ENCODE measurements around the gene CDKN2D. TPM values are rescaled to one million over a fixed set of nuclear protein-coding genes. Genes with fewer than 3 reads are reported as not detected.

The CDKN2D gene
- total and polyA plus RNA-seq, 2 of the 8 experiments (the other 6 are each of a cell fraction or from before 2014, with no cell fraction given): 3.0 to 4.0 TPM

GRCh38 chr19:10566658-10567410 is 1.9 kb downstream of the CDKN2D start:
- Histone ChIP-seq H3K23me2 (ENCODE audit: low read depth, low read length) (peaks cover 18% of the 10 kb centered on the region), H3K4me1 (replicated peaks in 1 of 4; ENCODE audit: control insufficient read depth in 3 of 4, insufficient read depth in 4 of 4, low read length in 3 of 4) (peaks cover 0 to 19% (median 9%) of the 10 kb centered on the region in 4 experiments; a peak in 6 of 7 replicates), H3K4ac (replicated peaks; ENCODE audit: insufficient read length, low read depth, low read length) (no peak overlapping the region), H2BK120ac (replicated peaks; ENCODE audit: low read depth, low read length) (no peak overlapping the region), H2AK5ac (ENCODE audit: low read depth, low read length) (peak overlapping the region; percentile 26; the same call in 1 of the 2 replicates), H4K20me1 (replicated peaks in 1 of 2; ENCODE audit: control insufficient read depth in 1 of 2, insufficient read depth in 2 of 2, low read length in 2 of 2) (peaks cover 0 to 4% of the 10 kb centered on the region in 2 experiments), H3K4me2 (ENCODE audit: insufficient read depth in 1 of 2, low read depth in 2 of 2, low read length in 2 of 2) (peak overlapping the region in 1 of 2 experiments; percentile 80; a peak in 1 of 4 replicates), H4K91ac (replicated peaks; ENCODE audit: insufficient read length, low read length) (no peak overlapping the region), H3K9me3 (ENCODE audit: insufficient read depth in 2 of 2, low read depth in 1 of 2, low read length in 1 of 2) (no peaks in the 10 kb centered on the region), H4K5ac (ENCODE audit: insufficient read length, low read depth, low read length) (no peak overlapping the region), H3K4me3 (ENCODE audit: extremely low read depth in 1 of 4, insufficient read depth in 2 of 4, low read depth in 3 of 4, low read length in 4 of 4) (peak overlapping the region in 1 of 4 experiments; percentile 82; a peak in 1 of 8 replicates), H3K36me3 (ENCODE audit: control insufficient read depth in 2 of 4, insufficient read depth in 4 of 4, low read length in 3 of 4) (peaks cover 0 to 12% (median 2%) of the 10 kb centered on the region in 4 experiments; a peak in 3 of 8 replicates), H3K9ac (replicated peaks in 1 of 4; ENCODE audit: extremely low read depth in 1 of 4, low read depth in 3 of 4, low read length in 3 of 4) (no peak overlapping the region), H3K14ac (ENCODE audit: insufficient read length) (no peak overlapping the region), H4K8ac (ENCODE audit: extremely low read depth, insufficient read depth, low read length) (no peak overlapping the region), H3K18ac (ENCODE audit: extremely low read depth, low read length) (no peak overlapping the region), H2BK20ac (ENCODE audit: low read length) (no peak overlapping the region), H2BK5ac (ENCODE audit: low read depth, low read length) (no peak overlapping the region), H2BK15ac (ENCODE audit: low read length) (peak overlapping the region; percentile 40; the same call in 1 of the 2 replicates), H3K23ac (ENCODE audit: insufficient read length) (no peak overlapping the region), H2AFZ (ENCODE audit: low read length) (no peak overlapping the region), H3K56ac (replicated peaks; ENCODE audit: insufficient read length, low read depth, low read length) (no peak overlapping the region), H2BK12ac (ENCODE audit: low read depth, low read length) (0 out of 2 replicates have a peak overlapping the region, but pooled peaks have one; percentile 6), H3K79me1 (ENCODE audit: low read depth, low read length) (peaks cover 4% of the 10 kb centered on the region; the same call in 1 of the 2 replicates), H3K27me3 (replicated peaks in 1 of 4; ENCODE audit: control insufficient read depth in 3 of 4, extremely low read depth in 1 of 4, insufficient read depth in 3 of 4, low read length in 3 of 4) (peaks cover 0 to 10% (median 7%) of the 10 kb centered on the region in 4 experiments; a peak in 4 of 7 replicates), H3K79me2 (ENCODE audit: control insufficient read depth in 1 of 2, insufficient read depth in 2 of 2, low read length in 2 of 2) (peaks cover 0 to 10% of the 10 kb centered on the region in 2 experiments; a peak in 2 of 4 replicates), H3K27ac (ENCODE audit: low read depth, low read length) (no peak overlapping the region)
- DNase-seq (ENCODE audit: low read depth in 1 of 2, low spot score in 2 of 2) (no peak), FAIRE-seq (no peak)
- ChIA-PET CTCF (ENCODE audit: partially characterized antibody) (interaction anchor here (0.7 to 2.5 kb wide), 10 partner anchors 8 to 137 kb away, joined by 3 to 11 read pairs (median 4); no protein-coding TSS in a partner anchor), POLR2A (ENCODE audit: partially characterized antibody) (interaction anchor here (0.6 to 3.0 kb wide), 14 partner anchors 10 to 135 kb away, joined by 3 to 14 read pairs (median 4); partner anchors contain the start of gene QTRT1)
- 86% methylated on average over 19 of the region's 19 CpGs; no CpG with 5 or more reads in 1 of the 2 experiments for WGBS, 2 experiments (ENCODE audit: extremely low coverage in 1 of 2, insufficient coverage in 1 of 2, insufficient read length in 1 of 2, insufficient replicate concordance in 2 of 2, low coverage in 1 of 2, low lambda C conversion rate in 2 of 2, missing lambda C conversion rate in 1 of 2)
- TF ChIP-seq SP4 (IDR thresholded peaks at IDR 0.05; ENCODE audit: low read length): no peak
- no peak for TF ChIP-seq EP300 (IDR thresholded peaks at IDR 0.05; ENCODE audit: borderline replicate concordance in 1 of 2, low read depth in 2 of 2, low read length in 2 of 2)
- TF ChIP-seq KDM5A (IDR thresholded peaks at IDR 0.05; ENCODE audit: low read length): no peak
- TF ChIP-seq KDM1A (IDR thresholded peaks at IDR 0.05; ENCODE audit: borderline replicate concordance, low read length): no peak
- TF ChIP-seq POU5F1 (IDR thresholded peaks at IDR 0.05; ENCODE audit: low read depth, low read length): no peak
- TF ChIP-seq SP1 (IDR thresholded peaks at IDR 0.05; ENCODE audit: low read depth, low read length): no peak
- TF ChIP-seq SIX5 (IDR thresholded peaks at IDR 0.05; ENCODE audit: low read depth, low read length): no peak
- no peak for TF ChIP-seq FOSL1 (IDR thresholded peaks at IDR 0.05; ENCODE audit: insufficient read depth, low read depth, low read length)
- no peak for TF ChIP-seq PHF8 (conservative IDR thresholded peaks at IDR 0.05; ENCODE audit: low read depth, low read length)
- no peak for TF ChIP-seq SP2 (IDR thresholded peaks at IDR 0.05; ENCODE audit: low read length)
- no peak for TF ChIP-seq NRF1 (IDR thresholded peaks at IDR 0.05; ENCODE audit: low read depth, low read length)

All from H1 (cell line).